GM21381 (cell line): ENCODE data around the gene SMPD4.
"Not testable (repeated sequence)": the region's sequence is repeated elsewhere in the genome, so short reads cannot be mapped to it uniquely, and the experiment has no call there.

Experiments used
- ATAC-seq: cut with Tn5 transposase; IDR thresholded peaks from one replicate; pipeline ENCODE4 v1.9.1; 2021; ENCODE audit warnings: mild to moderate bottlenecking, moderate library complexity; ENCODE audit not compliant: unreplicated experiment

Gene SMPD4

GRCh38 chr2:130181325-130181879 lies at the start of gene SMPD4:
TSS of gene SMPD4 (minus strand) at chr2:130181602. CDS start at chr2:130176592, 5,010 bp downstream.
- ATAC-seq = peak; percentile 61

GRCh38 chr2:130230907-130231306 lies 49.5 kb upstream of the SMPD4 start:
- not testable (repeated sequence) for ATAC-seq

- not testable (repeated sequence) for ATAC-seq
Measured at GRCh38 chr2:130230376-130230775, 49.0 kb upstream of the SMPD4 start.

DNA sequence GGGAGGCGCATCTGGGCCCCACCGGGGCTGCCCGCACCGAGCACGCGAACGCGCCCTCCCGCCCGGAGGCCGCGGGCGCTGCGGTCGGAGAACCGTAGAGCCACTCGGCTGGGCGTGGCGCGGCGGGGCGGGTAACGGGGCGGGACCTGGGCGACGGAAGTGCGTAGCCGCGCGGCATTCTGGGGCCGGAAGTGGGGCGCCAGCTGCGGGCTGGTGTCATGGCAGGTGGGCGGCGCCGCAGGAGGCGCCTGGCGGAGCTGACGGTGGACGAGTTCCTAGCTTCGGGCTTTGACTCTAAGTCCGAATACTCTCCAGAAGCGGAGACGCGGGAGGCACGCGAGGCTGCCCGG lies 47.7 kb upstream of the SMPD4 start:
- ATAC-seq = not testable (repeated sequence)

DNA sequence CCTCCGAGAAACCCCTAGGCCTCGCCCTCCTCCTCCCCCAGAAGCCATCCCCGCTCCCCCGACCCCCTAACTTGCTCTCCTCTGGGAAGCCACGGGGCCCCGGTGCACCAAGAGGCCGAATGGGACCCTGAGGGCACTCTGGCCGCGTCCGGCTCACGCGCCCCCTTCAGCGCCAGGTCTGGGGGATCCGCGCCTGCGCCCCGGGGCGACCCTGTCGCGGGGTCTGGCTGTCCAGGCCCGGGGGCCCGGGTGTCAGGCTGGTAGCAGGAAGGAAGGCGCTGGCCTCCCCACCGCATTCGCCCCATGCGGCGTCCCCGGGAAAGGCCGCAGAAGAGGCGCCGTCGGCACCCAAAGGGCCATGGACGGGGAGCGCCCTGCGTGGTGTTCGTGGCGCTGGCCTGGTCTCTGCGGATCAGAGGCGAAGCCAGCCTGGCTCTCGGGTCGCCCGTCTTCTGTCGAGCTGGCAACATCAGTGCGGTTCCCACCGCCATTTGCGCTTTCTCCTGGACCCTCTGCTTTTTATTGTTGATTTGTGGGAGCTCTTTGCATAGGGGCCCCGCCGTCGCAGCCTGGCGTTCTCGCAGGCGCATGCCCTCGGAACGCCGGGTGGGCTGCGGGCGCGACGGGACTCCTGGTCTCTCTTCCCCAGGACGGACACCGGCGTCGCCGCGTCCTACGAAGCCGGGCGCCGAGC lies 47.2 kb upstream of the SMPD4 start:
- ATAC-seq = not testable (repeated sequence)

GRCh38 chr2:130228005-130228404 lies 46.6 kb upstream of the SMPD4 start:
- ATAC-seq = not testable (repeated sequence)

- ATAC-seq = not testable (repeated sequence)
Measured at GRCh38 chr2:130222523-130222922, 41.1 kb upstream of the SMPD4 start.

GRCh38 chr2:130220505-130220904 lies 39.1 kb upstream of the SMPD4 start:
- ATAC-seq = not testable (repeated sequence)

DNA sequence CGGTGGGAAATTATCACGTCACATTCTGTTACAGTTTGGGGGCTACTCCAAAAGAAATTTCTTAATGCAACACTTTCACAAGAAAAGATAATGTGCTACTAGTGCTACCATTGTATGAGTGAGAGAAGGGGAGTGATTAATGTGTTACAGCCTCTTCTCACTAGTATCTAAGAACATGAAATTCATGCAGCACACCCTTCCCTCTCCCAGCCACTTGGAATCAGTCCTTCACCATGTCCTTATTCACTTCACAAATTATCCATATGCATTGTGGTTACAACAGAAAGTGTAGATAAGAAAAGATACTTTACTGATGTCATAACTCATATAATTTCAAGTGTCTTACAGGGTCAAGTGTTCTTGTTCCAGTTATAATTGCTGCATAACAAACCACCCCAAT lies 37.7 kb upstream of the SMPD4 start:
- not testable (repeated sequence) for ATAC-seq

DNA sequence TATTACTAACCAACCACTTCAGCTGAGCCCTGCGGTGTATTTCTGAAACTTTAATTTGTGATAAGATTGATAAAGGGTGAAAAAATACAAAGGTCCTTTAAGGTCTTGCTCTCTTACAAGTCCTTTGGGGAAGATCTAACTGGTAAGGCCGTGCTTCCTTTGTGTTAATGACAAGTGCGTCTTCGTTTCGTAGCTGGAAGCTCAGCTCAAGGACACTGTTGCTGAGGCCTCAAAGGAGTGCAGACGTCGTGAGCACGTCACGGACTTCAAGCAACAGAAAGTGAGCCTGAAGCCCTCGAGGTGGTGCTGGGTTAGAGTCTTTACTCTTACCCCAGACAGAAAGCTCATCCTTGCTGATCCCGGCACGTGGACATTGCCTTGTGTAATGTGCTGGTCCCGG lies 25.6 kb upstream of the SMPD4 start:
- ATAC-seq = not testable (repeated sequence)

GRCh38 chr2:130203150-130203549 lies 21.7 kb upstream of the SMPD4 start:
- ATAC-seq = not testable (repeated sequence)

- ATAC-seq = not testable (repeated sequence)
Measured at GRCh38 chr2:130202518-130202917, 21.1 kb upstream of the SMPD4 start.

DNA sequence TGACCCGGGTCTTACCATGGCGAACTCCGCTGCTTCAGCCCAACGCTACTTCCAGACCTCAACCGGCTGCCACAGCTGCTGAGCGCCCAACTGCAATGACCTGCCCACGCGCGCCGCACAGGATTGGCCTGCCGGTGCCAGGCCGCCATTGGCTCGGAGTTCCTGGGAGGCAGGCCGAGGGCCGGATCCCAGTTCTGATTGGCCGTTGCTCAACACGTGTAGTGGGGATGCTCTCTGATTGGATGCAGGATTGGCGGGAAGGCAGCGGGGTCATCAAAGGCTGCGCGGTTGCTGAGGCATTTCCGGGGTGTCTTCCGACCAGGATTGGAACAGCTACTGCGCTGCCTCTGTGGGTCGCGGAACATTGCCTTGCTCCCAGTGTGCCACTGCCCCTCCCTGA lies 16.9 kb upstream of the SMPD4 start, which contains the start of gene TUBA3E:
TUBA3E (minus strand) TSS at position 97 of the 400 bp plus-strand sequence; CDS start at position 18, 79 bp downstream.
- ATAC-seq = no peak

- ATAC-seq = not testable (repeated sequence)
Measured at GRCh38 chr2:130196052-130196451, 14.7 kb upstream of the SMPD4 start.

GRCh38 chr2:130195089-130195635 lies 13.8 kb upstream of the SMPD4 start:
- not testable (repeated sequence) for ATAC-seq

DNA sequence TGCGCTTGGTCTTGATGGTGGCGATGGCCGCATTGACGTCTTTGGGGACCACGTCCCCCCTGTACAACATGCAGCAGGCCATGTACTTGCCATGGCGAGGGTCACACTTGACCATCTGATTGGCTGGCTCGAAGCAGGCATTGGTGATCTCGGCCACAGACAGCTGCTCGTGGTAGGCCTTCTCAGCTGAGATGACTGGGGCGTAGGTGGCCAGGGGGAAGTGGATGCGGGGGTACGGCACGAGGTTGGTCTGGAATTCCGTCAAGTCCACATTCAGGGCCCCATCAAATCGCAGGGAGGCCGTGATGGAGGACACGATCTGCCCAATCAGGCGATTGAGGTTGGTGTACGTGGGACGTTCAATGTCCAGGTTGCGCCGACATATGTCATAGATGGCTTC lies 12.4 kb upstream of the SMPD4 start:
- not testable (repeated sequence) for ATAC-seq

GRCh38 chr2:130192451-130192850 lies 11.0 kb upstream of the SMPD4 start:
- not testable (repeated sequence) for ATAC-seq

GRCh38 chr2:130191319-130191718 lies 9.9 kb upstream of the SMPD4 start:
- not testable (repeated sequence) for ATAC-seq

DNA sequence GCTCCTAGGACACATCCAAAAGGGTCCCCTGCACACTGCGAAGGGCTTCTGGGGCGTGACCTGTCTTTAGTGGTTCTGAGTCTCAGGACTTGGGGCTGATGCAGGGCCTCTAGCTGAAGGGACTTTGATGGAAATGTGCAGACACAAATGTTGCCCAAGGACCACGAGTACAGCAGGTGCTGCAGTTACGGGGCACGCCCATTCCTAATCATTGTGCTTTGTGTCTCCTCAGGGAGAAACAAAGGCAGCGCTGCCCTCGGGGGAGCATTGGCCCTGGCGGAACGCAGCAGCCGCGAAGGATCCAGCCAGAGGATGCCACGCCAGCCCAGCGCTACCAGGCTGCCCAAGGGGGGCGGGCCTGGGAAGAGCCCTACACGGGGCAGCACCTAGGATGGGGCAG lies 8.8 kb upstream of the SMPD4 start:
- no peak for ATAC-seq

GRCh38 chr2:130188958-130189357 lies 7.6 kb upstream of the SMPD4 start:
- ATAC-seq = not testable (repeated sequence)

- not testable (repeated sequence) for ATAC-seq
Measured at GRCh38 chr2:130187859-130188792, 6.7 kb upstream of the SMPD4 start.
